HG03097 (cell line): ENCODE results near the gene PAX1.

Experiments
- ATAC-seq: cut with Tn5 transposase; IDR thresholded peaks from one replicate; pipeline ENCODE4 v1.9.1; 2021; ENCODE audit not compliant: unreplicated experiment, low FRiP score

The PAX1 gene

DNA sequence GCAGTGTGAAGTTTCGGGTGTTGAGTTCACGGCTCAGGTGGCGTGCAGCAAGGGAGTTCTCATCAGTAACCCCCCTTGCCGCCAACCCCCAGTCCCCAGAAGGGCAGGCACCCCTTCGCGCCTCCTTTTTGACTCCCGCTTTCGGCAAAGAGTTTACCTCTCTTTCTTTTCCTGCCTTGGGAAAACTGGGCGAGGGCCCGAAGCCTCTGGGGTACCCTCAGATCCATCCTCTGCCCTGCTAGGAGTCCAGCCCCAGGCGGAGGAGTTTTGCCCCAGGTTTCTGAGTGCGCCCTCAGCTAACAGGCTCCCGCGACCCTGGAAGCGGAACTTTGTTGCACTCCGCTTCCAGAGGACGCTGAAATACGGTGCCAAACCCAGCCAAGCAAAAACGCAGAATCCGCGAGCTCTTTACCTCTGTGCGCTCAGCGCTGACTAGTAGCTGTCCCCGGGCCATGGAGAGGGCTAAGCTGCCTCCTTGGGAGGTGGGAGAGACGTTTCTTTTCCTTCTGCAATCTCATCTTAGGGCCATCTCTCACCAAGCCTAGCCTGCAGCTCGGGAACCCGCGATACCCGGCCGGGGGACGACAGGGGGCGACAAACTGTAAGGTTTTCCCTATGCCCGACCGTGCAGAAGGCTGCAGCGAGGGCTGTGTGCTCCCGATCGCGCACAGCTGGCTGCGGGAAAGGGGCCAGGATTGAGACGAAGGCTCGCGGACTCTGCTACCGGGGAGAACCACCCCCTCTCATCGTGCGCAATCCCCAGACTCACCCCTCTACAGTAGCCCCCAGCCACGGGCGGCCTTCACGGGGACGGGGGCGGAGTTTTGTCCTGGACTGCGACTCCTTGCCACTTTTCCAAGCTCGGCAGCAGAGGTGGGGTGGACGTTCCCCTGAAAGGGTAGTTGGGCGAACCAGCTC lies 2.7 kb upstream of the PAX1 start:
- no peak for ATAC-seq

DNA sequence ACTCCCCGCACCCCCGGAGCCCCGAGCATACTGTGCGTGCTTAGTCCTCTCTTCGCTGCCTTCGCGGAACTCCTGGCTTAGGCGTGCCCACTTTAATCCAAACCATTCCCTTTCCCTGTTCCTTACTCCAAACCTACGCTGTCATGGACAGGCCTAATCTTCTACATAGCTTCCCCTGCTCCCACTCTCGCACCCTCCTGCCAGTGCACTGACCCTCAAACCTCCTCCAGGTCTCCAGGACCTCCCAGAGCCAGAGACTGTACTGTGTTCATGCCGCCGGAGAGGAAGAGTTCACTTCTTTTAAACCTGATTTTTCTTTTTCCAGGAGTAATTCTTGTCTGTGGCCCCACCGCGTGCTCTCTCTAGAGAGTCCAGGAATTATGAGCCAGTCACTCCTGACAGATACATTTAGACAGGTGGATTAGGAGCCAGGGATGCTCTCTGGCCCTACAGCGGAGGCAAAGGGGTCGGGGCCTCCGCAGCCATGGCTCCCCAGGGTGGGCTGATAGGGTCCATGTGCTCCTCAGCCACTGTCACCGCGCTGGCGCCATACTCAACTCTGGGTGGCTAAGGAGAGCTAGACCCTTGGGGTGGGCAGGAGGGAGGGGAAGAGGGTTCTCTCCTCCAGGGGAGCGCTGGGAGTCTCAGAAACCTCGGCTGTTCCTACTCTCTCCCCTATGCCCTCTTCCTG lies 1.6 kb upstream of the PAX1 start:
- ATAC-seq: no peak

DNA sequence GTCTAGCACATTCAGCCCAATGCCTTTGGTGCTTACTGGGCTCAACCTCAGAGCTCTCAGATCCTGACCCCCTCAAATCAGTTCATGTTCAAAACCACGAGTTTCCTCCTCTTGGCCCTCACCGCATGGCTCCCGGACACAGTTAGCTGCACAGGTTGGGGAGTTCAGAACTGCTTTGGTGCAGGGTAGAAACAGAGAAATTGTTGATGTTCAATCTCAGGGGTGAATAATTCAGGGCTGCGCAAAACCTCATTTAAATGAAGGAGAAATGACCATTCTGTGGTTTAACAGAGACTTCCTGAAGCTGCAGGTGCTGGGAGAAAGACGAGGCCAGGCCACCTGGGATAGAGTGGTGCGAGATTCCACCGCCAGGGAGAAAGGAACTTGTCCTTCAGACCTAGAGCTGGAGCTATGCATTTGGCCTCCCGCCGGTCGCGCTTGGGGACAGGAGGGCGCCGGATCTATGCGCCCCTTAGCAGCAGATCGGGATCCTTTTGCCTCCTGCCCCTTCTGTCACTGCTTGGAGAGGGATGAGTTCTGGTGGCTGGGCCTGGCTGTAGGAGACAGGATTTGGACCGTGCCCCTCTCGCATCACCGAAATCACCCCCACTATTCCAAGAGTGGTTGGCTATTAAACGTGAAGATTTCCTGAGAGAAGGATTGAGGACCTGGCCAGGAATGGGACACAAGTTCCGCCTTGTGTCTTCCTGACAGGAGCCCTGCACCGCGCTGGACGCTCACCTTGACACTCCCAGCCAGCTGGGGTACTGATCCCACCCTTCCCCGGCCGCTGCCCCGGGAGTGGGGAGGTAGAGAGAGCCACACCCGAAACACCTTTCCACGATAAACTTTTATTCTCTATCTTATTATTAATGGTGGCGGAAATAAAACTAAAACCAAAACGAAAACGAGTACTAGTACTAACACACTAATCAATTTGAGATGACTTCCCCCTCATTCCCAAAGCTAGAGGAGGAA lies 767 bp upstream of the PAX1 start:
- no peak for ATAC-seq

DNA sequence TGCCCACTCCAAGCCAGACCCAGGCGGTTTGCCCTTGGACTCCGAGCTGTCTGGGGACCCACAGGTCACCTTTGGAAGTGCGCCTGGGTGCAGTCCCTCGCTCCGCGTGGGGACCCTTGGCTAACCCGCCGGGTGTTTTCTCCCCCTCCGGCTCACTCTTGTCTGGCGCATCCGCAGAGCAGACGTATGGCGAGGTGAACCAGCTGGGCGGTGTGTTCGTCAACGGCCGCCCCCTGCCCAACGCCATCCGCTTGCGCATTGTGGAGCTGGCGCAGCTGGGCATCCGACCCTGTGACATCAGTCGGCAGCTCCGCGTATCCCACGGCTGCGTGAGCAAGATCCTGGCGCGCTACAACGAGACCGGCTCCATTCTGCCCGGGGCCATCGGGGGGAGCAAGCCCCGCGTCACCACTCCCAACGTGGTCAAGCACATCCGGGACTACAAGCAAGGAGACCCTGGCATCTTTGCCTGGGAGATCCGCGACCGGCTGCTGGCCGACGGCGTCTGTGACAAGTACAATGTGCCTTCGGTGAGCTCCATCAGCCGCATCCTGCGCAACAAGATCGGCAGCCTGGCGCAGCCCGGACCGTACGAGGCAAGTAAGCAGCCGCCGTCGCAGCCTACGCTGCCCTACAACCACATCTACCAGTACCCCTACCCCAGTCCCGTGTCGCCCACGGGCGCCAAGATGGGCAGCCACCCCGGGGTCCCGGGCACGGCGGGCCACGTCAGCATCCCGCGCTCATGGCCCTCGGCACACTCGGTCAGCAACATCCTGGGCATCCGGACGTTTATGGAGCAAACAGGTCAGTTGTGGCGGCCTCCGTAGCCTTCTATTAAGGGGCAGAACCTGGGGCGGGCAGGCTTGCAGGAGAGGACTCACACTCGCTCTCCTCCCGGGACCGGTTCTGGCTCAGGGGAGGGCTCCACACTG lies 1.1 kb downstream of the PAX1 start:
- no peak for ATAC-seq

DNA sequence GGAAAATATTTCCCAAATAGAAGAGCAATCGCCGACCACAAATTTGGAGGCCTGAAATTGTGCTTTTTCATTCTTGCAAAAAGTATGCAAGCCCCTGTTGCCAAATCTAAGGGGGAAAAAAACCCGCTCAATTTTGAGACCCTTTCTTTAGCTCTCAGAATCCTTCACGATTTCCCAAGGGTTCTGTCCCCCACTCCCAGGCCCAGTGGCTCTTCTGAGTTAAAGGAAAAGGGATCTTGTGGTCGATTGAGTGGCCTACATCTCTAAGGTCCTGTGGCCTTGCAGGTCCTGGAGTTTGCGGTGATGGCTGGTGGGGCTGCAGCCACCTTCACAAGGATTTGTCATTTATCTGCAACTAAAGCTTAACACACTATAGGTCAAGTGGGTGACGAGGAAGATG lies 1.8 kb downstream of the PAX1 start:
- no peak for ATAC-seq

DNA sequence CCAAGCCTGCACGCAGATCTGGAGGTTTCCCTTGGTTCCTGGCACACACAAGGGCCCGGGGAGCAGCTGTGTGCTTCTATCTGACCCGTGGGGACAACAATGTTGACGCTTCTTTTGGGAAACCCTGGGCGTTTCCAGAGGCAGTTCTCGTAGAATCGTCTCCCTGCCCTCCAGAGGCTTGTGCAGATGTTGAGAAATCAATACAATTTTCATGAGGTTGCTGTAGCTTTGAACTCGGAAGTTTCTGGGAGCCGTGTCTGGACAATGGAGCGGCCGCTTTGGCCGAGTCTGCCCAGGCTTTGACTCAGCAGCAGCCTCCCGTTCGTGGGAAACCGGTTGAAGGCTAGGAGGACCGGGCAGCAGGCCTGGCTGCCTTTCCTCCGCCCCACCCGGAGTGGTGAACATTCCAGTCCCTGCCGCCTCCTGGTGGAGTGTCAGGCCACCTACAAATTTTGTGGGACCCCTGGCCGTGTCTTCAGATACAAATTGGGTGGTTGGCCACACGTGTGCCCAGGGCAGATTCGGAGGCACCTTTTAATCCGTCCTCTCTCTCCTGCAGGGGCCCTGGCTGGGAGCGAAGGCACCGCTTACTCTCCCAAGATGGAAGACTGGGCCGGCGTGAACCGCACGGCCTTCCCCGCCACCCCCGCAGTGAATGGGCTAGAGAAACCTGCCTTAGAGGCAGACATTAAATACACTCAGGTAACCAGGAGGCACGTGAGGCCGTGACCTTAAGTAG lies 2.7 kb downstream of the PAX1 start:
- no peak for ATAC-seq

DNA sequence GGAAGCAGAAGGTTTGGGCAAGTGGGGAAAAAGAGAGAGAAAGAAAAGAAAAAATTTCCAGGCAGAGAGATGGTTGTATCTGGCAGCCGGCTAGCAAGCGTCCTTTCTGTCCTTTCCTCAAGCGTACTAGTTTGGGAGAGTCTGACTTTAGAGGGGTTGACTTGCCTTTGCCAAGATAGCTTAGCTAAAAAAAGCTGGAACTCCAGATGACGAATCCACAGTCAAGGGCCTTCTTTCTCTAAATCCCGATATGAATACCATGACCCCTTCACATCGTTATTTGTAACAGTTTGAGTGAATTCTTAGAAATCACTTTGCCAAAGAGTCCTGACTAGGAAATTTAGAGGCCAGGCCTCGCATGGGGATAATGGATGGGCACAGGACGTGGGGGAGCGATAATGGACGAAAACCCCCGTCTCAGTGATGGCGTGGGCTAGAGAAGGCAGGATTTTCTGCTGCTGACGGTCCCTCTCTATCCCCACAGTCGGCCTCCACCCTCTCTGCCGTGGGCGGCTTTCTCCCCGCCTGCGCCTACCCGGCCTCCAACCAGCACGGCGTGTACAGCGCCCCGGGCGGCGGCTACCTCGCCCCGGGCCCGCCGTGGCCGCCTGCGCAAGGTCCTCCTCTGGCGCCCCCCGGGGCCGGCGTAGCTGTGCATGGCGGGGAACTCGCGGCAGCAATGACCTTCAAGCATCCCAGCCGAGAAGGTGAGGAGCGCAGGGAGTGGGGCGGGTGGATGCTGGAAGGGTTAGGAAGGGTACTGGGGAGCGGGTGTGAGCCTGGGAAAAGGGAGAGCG lies 3.5 kb downstream of the PAX1 start:
- no peak for ATAC-seq

DNA sequence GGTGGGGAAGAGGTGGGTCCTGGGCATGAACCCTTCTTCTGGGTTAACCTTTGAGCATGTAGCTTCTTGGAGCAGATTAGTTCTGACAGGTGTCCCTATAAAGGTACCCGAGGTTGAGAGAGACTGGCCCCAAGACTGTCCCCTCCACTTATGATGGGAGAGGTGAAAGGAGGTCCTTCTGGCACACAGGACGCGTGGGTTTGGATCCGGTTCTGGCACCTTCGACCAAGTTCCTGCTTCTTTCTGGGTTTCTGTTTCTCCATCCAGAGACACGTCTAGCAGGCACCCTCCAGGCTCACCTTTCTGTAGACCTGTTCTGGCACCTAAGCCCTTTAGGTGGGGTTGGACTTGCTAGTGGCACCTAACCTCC lies 4.1 kb downstream of the PAX1 start:
- no peak for ATAC-seq

DNA sequence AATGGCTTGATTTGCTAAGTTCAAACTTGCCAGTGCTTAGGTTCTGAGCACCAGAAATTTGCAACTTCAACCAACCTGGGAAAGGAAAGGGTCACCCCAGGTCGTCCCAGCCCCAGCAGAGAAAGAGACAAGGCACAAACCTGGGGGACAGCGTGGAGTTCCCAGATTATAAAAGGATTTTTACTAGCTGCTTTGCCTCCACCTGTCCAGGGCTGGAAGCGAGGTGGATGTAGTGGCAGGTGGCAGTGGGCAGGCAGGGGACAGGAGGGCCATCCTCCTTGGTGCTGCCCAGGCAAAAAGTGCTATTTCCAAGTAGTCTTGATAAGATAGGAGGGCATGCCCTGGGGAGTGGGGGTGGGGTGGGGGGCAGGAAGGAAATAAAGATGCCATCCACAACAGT lies 4.9 kb downstream of the PAX1 start:
- ATAC-seq: no peak

DNA sequence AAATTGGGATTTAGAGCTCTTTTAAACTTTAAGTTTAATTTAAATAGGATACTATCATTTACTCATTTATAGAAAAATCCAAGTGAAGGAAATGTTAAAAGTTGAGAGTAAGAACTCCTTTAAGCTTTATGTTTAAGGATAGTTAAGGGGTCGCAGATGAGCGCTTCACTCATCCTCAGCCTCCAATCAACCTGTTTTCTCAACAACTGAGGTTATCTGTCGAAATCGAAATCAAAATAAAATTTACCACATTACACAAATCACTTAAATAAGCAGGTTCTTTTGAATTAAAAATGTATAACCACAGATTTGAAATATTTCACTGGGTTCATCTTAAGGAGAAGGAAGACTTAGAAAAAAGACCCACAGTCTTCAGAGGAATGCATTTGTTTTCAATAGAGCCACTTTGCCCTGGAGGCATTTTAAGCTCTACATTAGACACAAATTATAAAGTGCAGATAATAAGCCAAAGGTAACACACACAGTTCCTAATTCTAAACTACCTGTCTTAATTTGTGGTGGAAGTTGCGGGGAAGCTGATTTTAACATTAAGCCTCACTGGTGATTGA lies 5.5 kb downstream of the PAX1 start:
- ATAC-seq: no peak

DNA sequence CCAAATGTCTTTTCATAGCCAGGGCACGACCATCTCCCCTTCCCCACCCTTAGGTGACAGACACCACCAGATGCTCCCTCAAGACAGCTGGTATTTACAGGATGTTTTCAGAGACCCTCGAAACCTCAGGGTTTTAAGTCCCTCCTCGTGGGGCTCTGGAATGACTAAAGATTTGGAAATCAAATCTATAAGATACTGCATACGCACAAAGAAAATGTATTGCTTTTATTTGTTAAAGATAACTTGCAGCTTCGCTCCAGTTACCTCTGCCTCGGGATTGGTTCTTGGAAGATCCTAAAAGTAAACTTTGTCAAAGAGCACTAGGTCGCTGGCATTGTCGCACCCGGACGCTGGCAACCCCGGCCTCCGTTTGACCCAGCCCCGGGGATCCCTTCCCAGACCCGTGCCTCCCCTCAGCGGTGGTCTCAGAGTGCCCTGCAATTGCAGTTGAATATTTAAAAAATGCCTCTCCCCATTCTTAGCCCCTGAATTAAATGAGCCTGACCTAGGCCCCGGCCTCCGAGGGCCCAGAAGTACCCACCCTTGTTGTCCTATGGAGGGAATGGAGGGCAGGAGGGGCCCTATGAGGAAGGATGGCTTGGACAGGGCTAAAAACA lies 7.1 kb downstream of the PAX1 start:
- ATAC-seq: no peak

DNA sequence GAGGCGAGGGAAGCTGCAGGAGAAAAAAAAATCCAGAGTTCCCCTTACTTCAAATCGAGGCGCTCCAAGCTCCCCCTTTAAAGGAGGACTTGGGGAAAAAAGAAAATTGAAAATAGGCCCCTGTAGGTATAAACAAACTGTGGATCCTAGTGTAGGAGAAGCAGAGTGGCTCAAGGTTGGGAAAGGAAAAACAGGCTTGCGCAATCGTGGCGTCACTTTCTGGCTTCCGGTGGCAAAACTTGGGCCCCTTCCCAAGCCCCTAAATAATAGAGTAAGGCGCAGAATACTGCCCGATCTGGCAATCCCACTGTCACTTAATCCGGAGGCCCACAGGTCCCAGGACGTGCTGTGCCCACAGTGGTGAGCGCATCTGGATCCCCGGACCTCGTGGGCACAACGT lies 8.0 kb downstream of the PAX1 start:
- no peak for ATAC-seq

DNA sequence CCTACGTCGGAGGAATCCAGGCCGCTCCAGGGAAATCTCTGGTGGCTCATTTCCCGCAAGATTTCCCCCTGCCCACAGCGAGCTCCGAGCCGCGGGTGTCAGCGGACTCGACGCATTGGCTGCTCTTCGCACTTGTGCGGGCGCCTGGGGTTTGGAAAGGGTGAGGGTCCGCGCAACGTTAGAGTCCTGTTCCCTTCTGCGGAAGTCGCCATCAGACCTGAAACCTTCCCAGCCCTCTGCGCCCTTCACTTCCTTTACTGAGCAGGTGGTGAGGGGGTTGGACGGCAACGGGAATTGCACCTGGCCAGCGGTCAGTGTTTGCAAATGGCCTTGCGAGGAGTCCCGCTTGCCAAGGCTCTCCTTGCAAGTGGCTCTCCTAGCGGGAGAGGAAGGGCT lies 8.4 kb downstream of the PAX1 start:
- no peak for ATAC-seq

DNA sequence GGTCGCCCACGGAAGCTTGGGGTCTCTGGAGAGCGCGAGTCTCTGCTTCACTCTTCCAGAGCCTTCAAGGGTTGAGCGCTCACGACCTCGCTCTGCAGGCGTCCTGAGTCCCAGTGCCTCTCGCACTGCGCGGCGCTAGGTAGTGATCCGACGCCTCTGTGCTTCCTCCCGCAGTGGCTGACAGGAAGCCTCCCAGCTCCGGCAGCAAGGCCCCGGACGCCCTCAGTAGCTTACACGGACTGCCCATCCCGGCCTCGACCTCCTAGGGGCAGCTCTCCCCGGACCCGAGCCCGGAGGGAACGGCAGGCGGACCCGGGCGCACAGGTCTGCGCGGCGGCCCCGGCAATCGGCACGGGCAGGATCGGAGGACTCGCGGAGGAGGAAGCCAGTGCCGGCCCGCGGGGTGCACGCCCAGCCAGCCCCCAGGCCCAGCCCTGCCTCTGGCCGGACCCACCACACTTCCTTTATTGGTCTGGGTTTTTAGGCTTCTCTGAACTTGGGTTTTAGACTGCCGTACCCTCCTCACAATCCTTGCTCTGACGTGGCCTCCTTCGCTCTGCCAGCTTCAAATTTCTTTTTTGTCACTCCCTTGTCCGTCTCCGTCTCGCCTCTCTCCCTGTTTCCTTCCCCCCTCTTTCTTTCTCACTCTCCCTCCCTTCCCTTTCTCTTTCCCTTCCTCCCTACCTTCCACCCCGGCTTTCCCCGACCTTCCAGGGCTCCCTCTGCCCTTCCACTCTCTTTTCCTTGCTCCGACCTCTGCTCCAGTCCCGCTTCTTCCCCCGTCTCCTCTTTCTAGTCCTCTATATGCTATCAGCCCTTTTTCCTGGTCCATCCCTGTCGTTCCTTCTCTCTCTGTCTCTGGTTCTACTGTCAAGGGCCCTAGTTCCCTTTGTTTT lies 9.1 kb downstream of the PAX1 start:
- no peak for ATAC-seq

DNA sequence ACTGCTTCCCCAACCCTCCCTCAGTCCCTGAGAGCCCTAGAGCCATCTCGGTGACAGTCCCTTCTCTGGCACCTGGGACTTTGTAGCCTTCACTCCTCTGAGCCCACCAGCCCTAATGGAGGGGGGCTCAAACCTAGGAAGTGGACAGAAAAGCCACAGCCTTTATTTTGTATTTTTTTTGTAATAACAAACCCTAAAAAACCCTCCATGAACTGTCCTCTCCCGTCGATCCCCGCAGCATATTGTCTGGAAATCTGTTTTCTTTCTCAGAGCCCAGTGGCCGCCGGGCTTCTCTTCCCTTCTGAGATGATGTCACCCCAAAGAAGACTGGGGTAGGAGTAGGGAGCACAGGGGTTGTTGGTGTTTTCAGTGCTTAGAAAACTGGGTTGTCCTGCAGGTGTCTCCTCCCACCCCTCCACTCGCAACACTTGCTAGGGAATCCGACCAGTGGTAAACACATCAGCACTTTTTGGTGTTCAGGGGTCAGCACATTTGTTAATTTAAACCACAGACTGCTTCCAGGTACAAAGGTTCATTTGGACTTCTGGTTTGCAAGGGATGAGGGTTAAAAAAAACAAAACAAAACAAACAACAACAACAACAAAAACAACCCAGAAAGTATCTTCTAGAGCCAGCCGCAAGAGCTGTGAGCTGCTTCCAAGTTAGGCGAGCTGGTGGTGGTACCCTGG lies 9.9 kb downstream of the PAX1 start:
- ATAC-seq: no peak

DNA sequence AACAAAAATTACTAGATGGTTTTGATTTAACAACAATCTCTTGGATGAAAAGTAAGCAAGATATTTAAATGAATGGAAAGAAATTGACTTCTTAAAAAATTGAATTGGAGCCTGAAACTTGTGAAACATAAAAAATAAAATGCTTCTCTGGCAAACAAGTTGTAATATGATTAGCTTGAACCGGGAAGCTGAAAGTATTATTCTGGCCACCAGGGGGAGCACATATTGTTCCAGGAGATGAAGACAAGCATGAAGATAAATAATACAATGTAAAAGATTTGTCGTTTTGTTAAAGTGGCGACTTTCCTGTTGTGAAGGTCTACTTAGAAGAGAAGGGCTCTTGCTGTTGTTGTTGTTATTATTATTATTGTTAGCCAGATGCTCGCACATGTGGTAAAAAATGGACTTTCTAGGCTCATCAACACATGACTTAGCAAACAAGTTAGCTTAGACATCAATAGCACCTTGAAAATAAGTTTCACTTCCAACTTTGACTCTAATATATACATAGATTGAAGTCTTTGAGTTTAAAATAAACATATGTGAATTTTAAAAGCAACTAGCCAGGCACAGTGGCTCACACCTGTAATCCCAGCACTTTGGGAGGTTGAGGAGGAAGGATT lies 14.2 kb downstream of the PAX1 start:
- no peak for ATAC-seq
